Keratinocyte (primary cell): ENCODE results near the gene MYDGF.

Experiments used
- CTCF ChIP-seq, 3 experiments: IDR thresholded peaks in 1 of 3; conservative IDR thresholded peaks in 1 of 3; optimal IDR thresholded peaks in 1 of 3; 2 replicates in 2 of 3; 3 replicates in 1 of 3; pipeline versions ENCODE3 to v1.5.1; 2011; ENCODE audit warnings: low read length in 3 of 3, mild to moderate bottlenecking in 3 of 3, moderate library complexity in 2 of 3, control low read depth in 1 of 3, inconsistent platforms in 1 of 3; ENCODE audit not compliant: insufficient read depth in 2 of 3; ENCODE audit errors: extremely low read depth in 1 of 3
- EZH2 ChIP-seq: IDR thresholded peaks from one replicate; pipeline ENCODE4 v1.6.1; 2012; ENCODE audit warnings: inconsistent platforms, mild to moderate bottlenecking, low read length, moderate library complexity

GRCh38 chr19:4690361-4690760 lies 20.2 kb upstream of the MYDGF start:
- TF ChIP-seq CTCF (optimal IDR thresholded peaks at IDR 0.05 in 1 of 3, IDR thresholded peaks at IDR 0.05 in 1 of 3, conservative IDR thresholded peaks at IDR 0.05 in 1 of 3; ENCODE audit: extremely low read depth in 1 of 3, insufficient read depth in 2 of 3, low read length in 3 of 3) = peak in 2 of 3 experiments; percentile 15 to 30
- TF ChIP-seq EZH2 = no peak
